T47D (cell line): ENCODE results near the gene EXOC3L4.

Experiments used
- DNase-seq, 2 experiments: peaks; one replicate each; pipeline versions ENCODE4 v3.0.0 to v3.0.0-alpha.2; 2011 to 2012; ENCODE audit warnings: low read depth in 1 of 2, low spot score in 1 of 2
- JUND ChIP-seq: IDR thresholded peaks from 2 replicates; pipeline ENCODE4 v1.6.1; 2012; ENCODE audit warnings: low read depth
- in situ Hi-C: cut with HindIII; loops from 2 replicates; pipeline ENCODE4 v1.10.0; 2016; ENCODE audit warnings: low sequenced_read_pairs, low pct_unique_long_range_greater_than_20kb

Gene EXOC3L4

DNA sequence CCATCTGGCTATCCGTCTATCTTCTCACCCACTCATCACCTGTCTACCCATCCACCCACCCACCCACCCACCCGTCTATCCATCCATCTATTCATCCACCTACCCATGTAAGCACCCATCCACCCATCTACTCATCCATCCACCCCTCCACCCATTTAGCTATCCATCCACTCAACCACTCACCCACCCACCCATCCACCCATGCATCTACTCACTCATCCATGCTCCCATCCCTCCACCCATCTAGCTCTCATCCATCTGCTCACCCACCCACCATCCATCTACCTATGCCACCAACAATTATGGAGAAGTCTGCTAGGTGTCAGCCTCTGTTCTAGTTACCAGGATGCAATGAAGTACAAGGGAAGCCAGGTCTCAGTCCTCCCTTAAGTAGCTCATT, 39.9 kb downstream of the EXOC3L4 start:
- no peak for TF ChIP-seq JUND
- DNase-seq, result no peak
- in situ Hi-C loops, result no loop called here

DNA sequence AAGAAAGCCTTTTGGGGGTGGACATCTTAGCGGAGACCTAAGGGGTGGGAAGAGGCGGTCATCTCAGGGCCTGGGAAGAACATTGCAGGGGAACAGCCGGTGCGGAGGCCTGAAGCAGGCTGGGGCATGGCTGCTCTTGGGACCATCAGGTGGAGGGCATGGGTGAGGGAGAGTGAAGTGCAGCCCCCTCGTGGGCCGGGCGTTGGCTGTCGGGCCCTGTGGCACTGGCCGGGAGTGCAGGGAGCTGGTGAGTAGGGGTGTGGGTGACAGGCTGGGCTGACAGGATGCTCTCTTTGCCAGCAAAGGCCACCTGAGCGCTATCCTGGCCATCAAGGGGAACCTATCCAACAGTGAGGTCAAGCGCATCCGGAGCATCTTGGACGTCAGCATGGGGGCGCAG, 40.4 kb downstream of the EXOC3L4 start:
- no peak for TF ChIP-seq JUND
- no peak for DNase-seq
- in situ Hi-C loops, result no loop called here

GRCh38 chr14:103135333-103136260, 41.1 kb downstream of the EXOC3L4 start:
- no peak for DNase-seq
- no peak for TF ChIP-seq JUND
- in situ Hi-C loops, result no loop called here

DNA sequence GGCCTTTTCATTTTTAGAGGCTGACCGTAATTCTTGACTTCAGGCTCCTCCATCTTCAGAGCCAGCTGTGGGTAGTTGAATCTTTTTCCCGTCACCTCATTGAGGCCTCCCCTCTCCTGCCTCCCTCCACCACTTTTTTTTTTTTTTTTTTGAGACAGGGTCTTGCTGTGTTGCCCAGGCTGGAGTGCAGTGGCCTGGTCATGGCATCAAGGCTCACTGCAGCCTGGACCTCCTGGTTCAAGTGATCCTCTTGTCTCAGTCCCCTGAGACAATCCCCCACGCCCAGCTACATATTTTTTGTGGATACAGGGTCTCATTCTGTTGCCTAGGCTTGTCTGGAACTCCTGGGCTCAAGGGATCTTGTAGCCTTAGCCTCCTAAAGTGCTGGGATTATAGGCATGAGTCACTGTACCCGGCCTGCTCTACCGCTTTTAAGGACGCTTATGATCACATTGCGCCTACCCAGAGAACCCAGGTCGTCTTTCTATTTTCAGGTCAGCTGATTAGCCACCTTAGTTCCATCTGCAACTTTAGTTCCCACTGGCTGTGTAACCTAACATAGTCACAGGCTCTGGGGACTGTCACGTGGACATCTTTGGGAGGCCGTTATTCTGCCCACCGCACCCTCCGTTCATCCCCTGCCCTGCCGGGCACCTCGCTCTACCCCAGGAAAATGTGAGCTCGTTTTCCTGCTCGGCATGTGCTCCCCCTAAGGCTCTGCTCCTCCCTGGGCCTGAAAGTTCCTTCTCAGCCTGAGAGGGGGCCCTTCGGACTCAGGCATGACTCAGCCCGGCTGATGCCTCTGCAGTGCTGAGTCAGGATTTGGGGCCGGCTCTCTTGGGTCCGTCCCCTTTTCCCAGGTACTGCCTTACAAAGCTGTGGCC, 42.1 kb downstream of the EXOC3L4 start:
- DNase-seq, result no peak

DNA sequence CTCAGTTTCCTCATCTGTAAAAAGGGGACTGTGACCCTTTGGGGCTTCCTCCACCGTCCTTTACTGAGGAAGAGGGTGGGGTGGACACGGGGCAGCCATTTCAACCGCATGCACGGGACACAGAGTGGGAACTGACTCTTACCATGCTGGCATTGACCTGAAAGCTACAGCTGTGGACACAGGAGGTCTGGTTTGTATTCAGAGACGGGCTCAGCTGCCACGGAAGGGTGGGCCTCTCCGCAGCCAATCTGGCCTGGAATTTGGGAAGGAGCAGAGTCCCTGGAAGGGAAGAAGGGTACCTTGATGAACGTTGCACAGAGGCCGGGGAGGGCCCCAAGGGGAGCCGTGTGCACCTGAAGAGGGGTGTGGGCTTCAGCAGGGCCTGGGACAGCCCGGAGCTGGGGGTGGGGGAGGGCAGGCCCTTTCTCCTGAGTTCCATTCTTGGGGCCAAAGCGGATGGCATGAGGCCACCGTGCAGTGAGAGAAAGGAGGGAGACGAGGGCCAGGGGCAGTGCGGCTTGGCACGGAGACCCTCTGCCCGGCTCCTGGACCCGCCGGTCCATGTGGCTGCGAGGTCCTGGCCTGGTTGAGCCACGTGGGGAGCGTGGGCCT, 43.3 kb downstream of the EXOC3L4 start:
- no peak for TF ChIP-seq JUND
- DNase-seq, result no peak
- in situ Hi-C loops, result no loop called here

More for the DNA sequence above, 42.1 kb downstream of the EXOC3L4 start:
- no peak for TF ChIP-seq JUND
- in situ Hi-C loops, result no loop called here

- TF ChIP-seq JUND, result no peak
- DNase-seq, result no peak
- in situ Hi-C loops, result no loop called here
These were observed 44.0 kb downstream of the EXOC3L4 start for GRCh38 chr14:103138301-103139131.

- TF ChIP-seq JUND, result no peak
- in situ Hi-C loops, result no loop called here
- no peak for DNase-seq
These were observed 44.9 kb downstream of the EXOC3L4 start for GRCh38 chr14:103139132-103140025.

GRCh38 chr14:103140316-103141109, 46.0 kb downstream of the EXOC3L4 start:
- in situ Hi-C loops, result no loop called here
- no peak for TF ChIP-seq JUND
- no peak for DNase-seq

- in situ Hi-C loops, result no loop called here
- peak; percentile 88 to 89 for DNase-seq
- no peak for TF ChIP-seq JUND
These were observed 46.7 kb downstream of the EXOC3L4 start for GRCh38 chr14:103141117-103141796.

- no peak for DNase-seq
- in situ Hi-C loops, result no loop called here
These were observed 47.5 kb downstream of the EXOC3L4 start for GRCh38 chr14:103142026-103142425.

More at GRCh38 chr14:103142026-103142425, 47.5 kb downstream of the EXOC3L4 start:
- TF ChIP-seq JUND, result no peak
